GM18909 (cell line): ENCODE measurements around the gene SLITRK6.
A peak's percentile ranks its signal among the peaks of the same experiment; 100 is the strongest.
"Not testable (repeated sequence)": the region's sequence is repeated elsewhere in the genome, so short reads cannot be mapped to it uniquely, and the experiment has no call there.

Source experiments
- ATAC-seq: cut with Tn5 transposase; IDR thresholded peaks from one replicate; pipeline ENCODE4 v1.9.1; 2021; ENCODE audit warnings: mild to moderate bottlenecking; ENCODE audit not compliant: unreplicated experiment, poor library complexity

The SLITRK6 gene

GRCh38 chr13:85799097-85799582, at the start of gene SLITRK6:
Gene SLITRK6, minus strand, starts transcription at chr13:85799419. Its CDS starts 2,911 bp downstream, at chr13:85796508.
- no peak for ATAC-seq

GRCh38 chr13:85847012-85847411, 47.8 kb upstream of the SLITRK6 start:
- no peak for ATAC-seq

- no peak for ATAC-seq
Observed at GRCh38 chr13:85841427-85841826, 42.2 kb upstream of the SLITRK6 start.

GRCh38 chr13:85833921-85834320, 34.7 kb upstream of the SLITRK6 start:
- no peak for ATAC-seq

- ATAC-seq: peak; percentile 68
Observed at GRCh38 chr13:85828094-85828684, 29.0 kb upstream of the SLITRK6 start.

GRCh38 chr13:85825454-85825853, 26.2 kb upstream of the SLITRK6 start:
- no peak for ATAC-seq

- ATAC-seq: no peak
Observed at GRCh38 chr13:85823832-85824231, 24.6 kb upstream of the SLITRK6 start.

- no peak for ATAC-seq
Observed at GRCh38 chr13:85819513-85819912, 20.3 kb upstream of the SLITRK6 start.

GRCh38 chr13:85816413-85816812, 17.2 kb upstream of the SLITRK6 start:
- no peak for ATAC-seq

- ATAC-seq: no peak
Observed at GRCh38 chr13:85812282-85812681, 13.1 kb upstream of the SLITRK6 start.

- no peak for ATAC-seq
Observed at GRCh38 chr13:85808811-85809210, 9.6 kb upstream of the SLITRK6 start.

- peak; percentile 90 for ATAC-seq
Observed at GRCh38 chr13:85806553-85807175, 7.4 kb upstream of the SLITRK6 start.

- no peak for ATAC-seq
Observed at GRCh38 chr13:85798556-85798955, 663 bp downstream of the SLITRK6 start.

GRCh38 chr13:85797311-85797710, 1.9 kb downstream of the SLITRK6 start:
- ATAC-seq: no peak

- ATAC-seq: no peak
Observed at GRCh38 chr13:85785205-85785604, 14.0 kb downstream of the SLITRK6 start.

- no peak for ATAC-seq
Observed at GRCh38 chr13:85772367-85772766, 26.9 kb downstream of the SLITRK6 start.

- no peak for ATAC-seq
Observed at GRCh38 chr13:85771856-85772255, 27.4 kb downstream of the SLITRK6 start.

- ATAC-seq: no peak
Observed at GRCh38 chr13:85768946-85769345, 30.3 kb downstream of the SLITRK6 start.

- no peak for ATAC-seq
Observed at GRCh38 chr13:85755123-85755522, 44.1 kb downstream of the SLITRK6 start.

GRCh38 chr13:85743201-85743770, 55.9 kb downstream of the SLITRK6 start:
- not testable (repeated sequence) for ATAC-seq
